Skeletal muscle satellite cell (primary cell): ENCODE results near the gene UBE2C.
"Not testable (repeated sequence)": the region's sequence is repeated elsewhere in the genome, so short reads cannot be mapped to it uniquely, and the experiment has no call there.

Experiments
- H3K27me3 ChIP-seq: 2 replicates; pipeline ENCODE4 v1.7.0; 2013; ENCODE audit warnings: low read length; ENCODE audit not compliant: control insufficient read depth, insufficient read depth
- H3K36me3 ChIP-seq: 2 replicates; pipeline ENCODE4 v1.7.0; 2013; ENCODE audit warnings: mild to moderate bottlenecking, control low read depth, low read length; ENCODE audit not compliant: insufficient read depth
- H3K4me1 ChIP-seq: 2 replicates; pipeline ENCODE4 v1.7.0; 2013; ENCODE audit warnings: low read length; ENCODE audit not compliant: control insufficient read depth, insufficient read depth
- H3K4me2 ChIP-seq: 2 replicates; pipeline ENCODE4 v1.7.0; 2013; ENCODE audit warnings: mild to moderate bottlenecking, low read length
- H3K4me3 ChIP-seq: 2 replicates; pipeline ENCODE4 v1.7.0; 2013; ENCODE audit warnings: low read length
- H3K9ac ChIP-seq: 2 replicates; pipeline ENCODE4 v1.7.0; 2013; ENCODE audit warnings: mild to moderate bottlenecking, low read depth, low read length, moderate library complexity
- H3K9me3 ChIP-seq: replicated peaks from 2 replicates; pipeline ENCODE4 v1.7.0; 2013; ENCODE audit warnings: mild to moderate bottlenecking, control low read depth, low read length

The UBE2C gene

DNA sequence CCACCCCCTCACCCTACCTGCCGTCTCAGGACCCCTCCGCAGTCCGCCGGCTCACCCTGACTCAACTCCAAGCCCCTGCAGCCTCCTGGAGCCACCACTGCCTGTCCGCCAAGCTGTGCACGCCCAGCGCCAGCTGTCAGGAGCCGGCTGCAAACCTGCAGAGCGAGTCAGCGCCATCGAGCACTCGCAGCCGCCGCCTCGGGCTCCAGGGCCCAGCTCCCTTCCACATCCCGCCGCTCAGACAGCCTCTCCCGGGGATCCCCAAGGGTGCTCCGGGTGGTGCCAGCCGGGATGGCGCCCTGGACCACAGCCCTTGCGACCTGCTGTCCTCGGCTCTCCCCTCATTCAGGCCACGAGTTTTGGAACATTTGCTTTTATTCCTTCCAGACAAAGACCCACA, 10.4 kb downstream of the UBE2C start:
- peak overlapping the region; percentile 71 for H3K4me2 ChIP-seq
- peaks cover 39% of the 10 kb centered on the region for H3K4me1 ChIP-seq
- no peaks in the 10 kb centered on the region for H3K9me3 ChIP-seq
- peak overlapping the region; percentile 48 for H3K4me3 ChIP-seq
- H3K36me3 ChIP-seq: no peaks in the 10 kb centered on the region
- H3K9ac ChIP-seq: peak overlapping the region; percentile 29
- no peaks in the 10 kb centered on the region for H3K27me3 ChIP-seq

DNA sequence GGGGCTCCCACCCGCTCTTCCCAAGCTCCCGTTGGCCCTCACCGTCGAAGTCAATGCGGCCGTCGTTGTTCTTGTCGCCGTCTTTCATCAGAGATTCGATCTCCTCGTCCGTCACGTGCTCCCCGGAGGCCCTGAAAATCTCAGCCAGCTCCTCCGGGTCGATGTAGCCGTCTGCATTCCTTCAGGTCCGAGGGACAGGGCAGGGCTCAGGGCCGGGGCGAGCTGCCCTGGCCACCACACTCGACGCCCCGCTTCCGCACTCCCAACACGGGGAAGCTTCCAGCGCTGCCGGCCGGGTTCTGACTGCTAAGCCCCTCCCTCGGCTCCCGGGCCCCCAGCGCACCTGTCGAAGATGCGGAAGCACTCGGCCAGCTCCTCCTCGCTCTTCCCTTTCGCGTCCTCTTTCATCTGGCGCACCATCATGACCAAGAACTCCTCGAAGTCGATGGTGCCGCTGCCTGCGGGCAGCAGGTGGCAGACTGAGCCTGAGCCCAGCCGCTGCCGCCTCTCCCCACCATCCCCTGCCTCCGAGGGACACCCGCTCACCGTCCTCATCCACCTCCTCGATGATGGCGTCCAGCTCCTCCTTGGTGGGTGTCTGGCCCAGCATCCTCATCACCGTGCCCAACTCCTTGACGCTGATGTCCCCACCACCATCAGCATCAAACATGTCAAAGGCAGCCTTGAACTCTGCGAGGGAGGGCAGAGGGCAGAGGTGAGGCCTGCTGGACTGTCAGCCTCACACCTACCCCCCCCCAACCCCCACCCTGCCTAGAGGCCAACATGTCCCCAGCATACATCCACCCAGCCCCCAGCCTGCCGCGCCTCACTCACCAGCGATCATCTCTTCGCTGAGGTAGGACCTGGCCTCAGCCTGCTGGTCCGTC, 11.7 kb downstream of the UBE2C start:
- H3K4me2 ChIP-seq: peak overlapping the region; percentile 66
- no peaks in the 10 kb centered on the region for H3K36me3 ChIP-seq
- no peak overlapping the region for H3K9ac ChIP-seq
- peak overlapping the region; percentile 35 for H3K4me3 ChIP-seq
- peaks cover 43% of the 10 kb centered on the region for H3K4me1 ChIP-seq
- no peaks in the 10 kb centered on the region for H3K27me3 ChIP-seq
- no peaks in the 10 kb centered on the region for H3K9me3 ChIP-seq

GRCh38 chr20:45826381-45827019, 14.1 kb downstream of the UBE2C start:
- Histone ChIP-seq H3K4me3 (no peak overlapping the region), H3K9me3 (no peaks in the 10 kb centered on the region), H3K4me1 (peaks cover 43% of the 10 kb centered on the region), H3K36me3 (no peaks in the 10 kb centered on the region), H3K9ac (peak overlapping the region; percentile 46), H3K27me3 (no peaks in the 10 kb centered on the region), H3K4me2 (peak overlapping the region; percentile 24)

GRCh38 chr20:45827030-45827652, 14.7 kb downstream of the UBE2C start, which contains the start of gene TNNC2:
Gene TNNC2 (minus strand): TSS chr20:45827312. CDS start chr20:45827248, 64 bp downstream.
- Histone ChIP-seq H3K4me2 (peak within 1 kb of the TSS; percentile 24), H3K9ac (peak within 1 kb of the TSS; percentile 46), H3K27me3 (no peaks in the 10 kb centered on the region), H3K4me1 (peaks cover 43% of the 10 kb centered on the region), H3K36me3 (no peaks in the 10 kb centered on the region), H3K4me3 (no peak within 1 kb of the TSS), H3K9me3 (no peaks in the 10 kb centered on the region)

GRCh38 chr20:45827712-45828111, 15.3 kb downstream of the UBE2C start:
- Histone ChIP-seq H3K9ac (no peak overlapping the region), H3K27me3 (no peaks in the 10 kb centered on the region)

DNA sequence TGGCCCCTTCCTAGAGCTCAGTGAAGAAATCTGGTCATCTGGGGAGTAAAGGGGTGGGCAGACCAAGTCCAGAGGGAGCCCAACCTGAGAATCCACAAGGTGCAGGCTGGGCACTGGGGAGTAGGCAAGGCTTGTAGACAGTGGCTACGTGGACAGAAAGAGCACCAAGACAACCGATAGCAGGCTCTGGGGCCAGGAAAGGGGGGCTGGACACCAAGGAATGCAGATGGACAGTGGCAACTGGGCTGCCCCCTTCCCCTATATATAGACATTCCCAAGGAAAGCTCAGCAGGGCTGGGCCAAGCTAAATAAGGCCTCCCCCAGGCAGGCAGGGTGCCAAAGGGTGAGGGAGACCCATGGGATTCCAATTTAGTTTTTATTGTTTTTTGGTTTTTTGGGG, 16.1 kb downstream of the UBE2C start:
- no peaks in the 10 kb centered on the region for H3K9me3 ChIP-seq
- peaks cover 44% of the 10 kb centered on the region for H3K4me1 ChIP-seq
- H3K27me3 ChIP-seq: no peaks in the 10 kb centered on the region
- peak overlapping the region; percentile 54 for H3K9ac ChIP-seq
- H3K4me2 ChIP-seq: peak overlapping the region; percentile 11
- no peak overlapping the region for H3K4me3 ChIP-seq
- no peaks in the 10 kb centered on the region for H3K36me3 ChIP-seq

More at GRCh38 chr20:45827712-45828111, 15.3 kb downstream of the UBE2C start:
- no peak overlapping the region for H3K4me2 ChIP-seq
- H3K36me3 ChIP-seq: no peaks in the 10 kb centered on the region
- H3K4me3 ChIP-seq: no peak overlapping the region
- H3K9me3 ChIP-seq: no peaks in the 10 kb centered on the region
- H3K4me1 ChIP-seq: peaks cover 42% of the 10 kb centered on the region

DNA sequence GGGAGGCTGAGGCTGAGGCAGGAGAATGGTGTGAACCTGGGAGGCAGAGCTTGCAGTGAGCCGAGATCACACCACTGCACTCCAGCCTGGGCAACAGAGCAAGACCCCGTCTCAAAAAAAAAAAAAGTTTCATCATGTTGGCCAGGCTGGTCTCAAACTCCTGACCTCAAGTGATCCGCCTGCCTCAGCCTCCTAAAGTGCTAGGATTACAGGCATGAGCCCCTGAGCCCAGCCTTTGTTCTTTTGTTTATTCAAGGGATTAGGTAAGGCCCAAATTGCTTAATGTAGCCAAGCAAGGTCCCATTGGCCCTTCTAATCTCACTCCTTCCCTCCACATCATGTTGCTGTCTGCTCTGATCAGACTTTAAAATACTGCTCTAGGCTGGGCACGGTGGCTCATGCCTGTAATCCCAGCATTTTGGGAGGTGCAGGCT, 17.2 kb downstream of the UBE2C start:
- not testable (repeated sequence) for H3K4me3 ChIP-seq, H3K36me3 ChIP-seq, H3K9me3 ChIP-seq, H3K27me3 ChIP-seq, H3K9ac ChIP-seq, H3K4me2 ChIP-seq
- H3K4me1 ChIP-seq: peaks cover 40% of the 10 kb centered on the region

- Histone ChIP-seq H3K4me3 (no peak overlapping the region), H3K4me2 (peak overlapping the region; percentile 96), H3K9me3 (no peaks in the 10 kb centered on the region), H3K36me3 (peaks cover 3% of the 10 kb centered on the region), H3K9ac (peak overlapping the region; percentile 90), H3K27me3 (no peaks in the 10 kb centered on the region), H3K4me1 (peaks cover 40% of the 10 kb centered on the region)
These were observed 20.2 kb downstream of the UBE2C start for GRCh38 chr20:45832619-45833018.

- no peaks in the 10 kb centered on the region for H3K27me3 ChIP-seq
- peaks cover 39% of the 10 kb centered on the region for H3K4me1 ChIP-seq
- H3K9me3 ChIP-seq: no peaks in the 10 kb centered on the region
- H3K4me3 ChIP-seq: peak within 1 kb of the TSS; percentile 83
- H3K36me3 ChIP-seq: peaks cover 3% of the 10 kb centered on the region
- H3K4me2 ChIP-seq: peak within 1 kb of the TSS; percentile 96
- H3K9ac ChIP-seq: peak within 1 kb of the TSS; percentile 90
These were observed 20.8 kb downstream of the UBE2C start, which contains the start of gene SNX21 for GRCh38 chr20:45833030-45833882. Gene SNX21 (plus strand): TSS chr20:45833799. CDS start chr20:45833920, 121 bp downstream.

DNA sequence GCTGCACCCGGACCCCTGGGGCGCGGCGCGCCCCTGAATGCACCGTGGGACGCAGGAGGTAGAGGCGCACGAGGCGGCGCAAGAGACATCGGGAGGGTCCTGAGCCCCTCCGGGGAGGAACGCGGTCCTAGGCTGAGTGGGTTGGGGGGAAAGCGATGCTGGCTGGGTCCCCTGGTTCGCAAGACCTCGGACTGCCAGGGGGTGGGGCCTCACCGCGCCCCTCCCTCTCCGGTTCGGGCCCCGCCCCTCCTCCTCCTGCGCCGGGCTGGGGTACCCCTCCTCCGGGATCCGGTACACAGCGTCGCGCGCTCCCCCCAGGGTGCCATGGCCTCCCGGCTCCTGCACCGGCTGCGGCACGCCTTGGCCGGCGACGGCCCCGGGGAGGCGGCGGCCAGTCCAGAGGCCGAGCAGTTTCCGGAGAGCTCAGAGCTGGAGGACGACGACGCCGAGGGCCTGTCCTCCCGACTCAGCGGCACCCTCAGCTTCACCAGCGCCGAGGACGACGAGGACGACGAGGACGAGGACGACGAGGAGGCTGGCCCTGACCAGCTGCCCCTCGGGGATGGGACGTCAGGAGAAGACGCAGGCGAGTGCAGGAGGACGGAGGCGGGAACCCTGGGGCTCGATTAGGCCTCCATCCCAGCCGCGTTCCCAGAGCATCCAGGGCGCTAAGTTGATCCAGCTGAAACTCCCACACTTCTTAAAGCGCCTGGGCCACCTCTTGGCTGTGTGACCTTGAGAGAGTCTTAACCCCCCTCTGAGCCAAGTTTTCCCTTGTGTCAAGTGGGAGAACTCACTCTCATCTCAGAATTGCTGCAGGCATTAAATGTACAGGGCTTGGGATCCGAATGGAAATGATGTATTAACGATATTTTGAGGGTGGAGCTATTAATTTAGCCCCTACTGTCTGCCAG, 21.7 kb downstream of the UBE2C start:
- Histone ChIP-seq H3K27me3 (no peaks in the 10 kb centered on the region), H3K36me3 (peaks cover 3% of the 10 kb centered on the region), H3K4me1 (peaks cover 32% of the 10 kb centered on the region), H3K9me3 (no peaks in the 10 kb centered on the region), H3K9ac (peak overlapping the region; percentile 90), H3K4me3 (peak overlapping the region; percentile 83), H3K4me2 (peak overlapping the region; percentile 96)
